Upper lobe of left lung (tissue), 4 donors: ENCODE results near the gene CALY.

ENCODE experiments used
- CTCF ChIP-seq, 6 experiments: fragments of 450-650 bp in 4 of 6; fragments of 200-600 bp in 2 of 6; sonication (generic) in 2 of 6; IDR thresholded peaks; one replicate each; pipeline ENCODE4 v1.5.1; 2016 to 2019; ENCODE audit warnings: antibody characterized with exemption in 6 of 6
- POLR2A ChIP-seq, 4 donors: fragments of 450-650 bp; IDR thresholded peaks; one replicate each; pipeline ENCODE4 v1.5.1; 2016 to 2017; ENCODE audit warnings: antibody characterized with exemption in 4 of 4, mild to moderate bottlenecking in 2 of 4
- POLR2AphosphoS5 ChIP-seq, 2 donors: sonication (generic); formaldehyde crosslinking; IDR thresholded peaks; one replicate each; pipeline ENCODE4 v1.5.1; 2017; ENCODE audit warnings: antibody characterized with exemption in 2 of 2

DNA sequence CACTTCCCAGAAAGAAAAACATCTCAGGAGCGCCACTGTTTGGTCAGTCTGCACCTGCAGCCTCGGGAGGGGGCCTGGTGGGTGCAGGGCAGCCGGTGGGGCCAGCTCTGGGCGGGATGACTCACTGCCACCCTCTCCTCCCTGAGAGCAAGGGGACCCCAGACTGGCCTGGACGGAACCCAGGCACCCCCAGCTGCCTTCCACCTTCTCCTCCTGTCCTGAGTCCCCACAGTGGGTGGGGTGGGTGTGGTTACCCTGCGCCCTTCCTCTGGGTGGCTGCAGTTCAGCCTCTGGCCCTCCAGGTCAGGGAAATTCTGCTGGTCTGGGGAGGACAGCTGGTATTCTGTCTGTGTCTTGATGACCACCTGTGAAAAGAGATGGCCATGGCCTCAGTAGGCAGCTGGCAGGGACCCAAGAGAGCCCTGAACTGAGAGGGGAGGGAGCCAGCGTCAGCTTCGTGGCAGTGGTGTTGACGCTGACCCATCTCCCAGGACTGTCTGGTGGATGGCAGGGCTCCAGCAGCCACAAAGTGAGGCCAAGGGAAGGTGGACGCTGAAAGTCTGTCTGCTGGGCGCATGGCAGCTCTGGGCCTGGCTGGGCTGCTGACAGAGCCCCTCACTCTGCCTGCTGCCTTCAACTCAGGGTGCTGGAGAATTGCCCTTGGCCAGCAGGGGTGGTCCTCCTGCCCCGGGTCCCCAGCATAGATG, 8.9 kb downstream of the CALY start:
- TF ChIP-seq CTCF (IDR thresholded peaks at IDR 0.05) (no peak), POLR2AphosphoS5 (IDR thresholded peaks at IDR 0.05) (no peak), POLR2A (IDR thresholded peaks at IDR 0.05) (no peak)
